Right lobe of liver (tissue), 4 donors: Measurements from ENCODE around the gene AATK.

Source experiments
- CTCF ChIP-seq, 4 donors: fragments of 200-600 bp in 3 of 4; fragments of 450-650 bp in 1 of 4; IDR thresholded peaks; one replicate each; pipeline versions ENCODE4 v1.5.1 to v1.8.0; 2016 to 2022; ENCODE audit warnings: antibody characterized with exemption in 4 of 4, mild to moderate bottlenecking in 2 of 4
- POLR2A ChIP-seq: fragments of 450-650 bp; IDR thresholded peaks from one replicate; pipeline ENCODE4 v1.6.1; 2017; ENCODE audit warnings: antibody characterized with exemption, mild to moderate bottlenecking
- donor health status: DM: no; HTN: no; CAD: no.
- donor health status: DM: no; HTN: no; CAD: no.
- donor health status: DM: no; HTN: yes; CAD: no.

GRCh38 chr17:81091154-81091553 is 74.9 kb downstream of the AATK start:
- TF ChIP-seq CTCF (IDR thresholded peaks at IDR 0.05), result no peak
- no peak for TF ChIP-seq POLR2A
